GM23338 (cell line): ENCODE measurements around the gene PLXND1. TPM values are rescaled to one million over a fixed set of nuclear protein-coding genes. Genes with fewer than 3 reads are reported as not detected.
A peak's percentile ranks its signal among the peaks of the same experiment; 100 is the strongest.

Source experiments
- ATAC-seq: fragments of 200-7000 bp; cut with Tn5 transposase; 3 replicates; pipeline ENCODE4 v1.9.1; 2020
- DNase-seq: peaks from one replicate; pipeline ENCODE4 v3.0.0-alpha.2; 2015; ENCODE audit warnings: low spot score
- H2AFZ ChIP-seq: fragments of 200-600 bp; sonication (generic); 2 replicates; pipeline ENCODE4 v1.8.0; 2016; ENCODE audit warnings: antibody characterized with exemption, mild to moderate bottlenecking, moderate library complexity
- H3F3A ChIP-seq: fragments of 200-600 bp; sonication (generic); replicated peaks from 2 replicates; pipeline ENCODE4 v1.8.0; 2017; ENCODE audit warnings: antibody characterized with exemption, mixed run types, low read depth
- H3K27ac ChIP-seq: fragments of 200-600 bp; sonication (generic); 2 replicates; pipeline ENCODE4 v1.6.1; 2016; ENCODE audit warnings: low read depth
- H3K27me3 ChIP-seq: fragments of 200-600 bp; sonication (generic); 2 replicates; pipeline ENCODE4 v1.8.0; 2016; ENCODE audit warnings: mild to moderate bottlenecking, mixed run types, moderate library complexity; ENCODE audit not compliant: insufficient read depth
- H3K36me3 ChIP-seq: fragments of 200-600 bp; sonication (generic); 2 replicates; pipeline ENCODE4 v1.8.0; 2016; ENCODE audit warnings: mild to moderate bottlenecking; ENCODE audit not compliant: insufficient read depth
- H3K4me1 ChIP-seq: fragments of 200-600 bp; sonication (generic); 2 replicates; pipeline ENCODE4 v1.8.0; 2016; ENCODE audit warnings: mild to moderate bottlenecking, moderate library complexity; ENCODE audit not compliant: insufficient read depth
- H3K4me2 ChIP-seq: fragments of 200-600 bp; sonication (generic); 2 replicates; pipeline ENCODE4 v1.7.1; 2017; ENCODE audit warnings: mixed run types
- H3K4me3 ChIP-seq: fragments of 200-600 bp; sonication (generic); 2 replicates; pipeline ENCODE4 v1.6.1; 2016; ENCODE audit warnings: mixed run types
- H3K79me2 ChIP-seq: fragments of 200-600 bp; sonication (generic); replicated peaks from 2 replicates; pipeline ENCODE4 v1.8.0; 2017; ENCODE audit warnings: mild to moderate bottlenecking; ENCODE audit not compliant: insufficient read depth
- H3K9me2 ChIP-seq: fragments of 200-600 bp; sonication (generic); 2 replicates; pipeline ENCODE4 v1.8.0; 2017; ENCODE audit not compliant: insufficient read depth
- H4K20me1 ChIP-seq: fragments of 200-600 bp; sonication (generic); replicated peaks from 2 replicates; pipeline ENCODE4 v1.8.0; 2017; ENCODE audit warnings: mild to moderate bottlenecking; ENCODE audit not compliant: insufficient read depth
- H3K27ac Mint-ChIP-seq: 2 replicates; pipeline ENCODE4 v1.8.0; 2020; ENCODE audit warnings: inconsistent platforms, mild to moderate bottlenecking, moderate library complexity, mixed read lengths
- H3K27me3 Mint-ChIP-seq: 3 replicates; pipeline ENCODE4 v1.8.0; 2022; ENCODE audit warnings: low read depth, mild to moderate bottlenecking, moderate library complexity, mixed read lengths, inconsistent platforms; ENCODE audit not compliant: insufficient read depth, poor library complexity
- H3K36me3 Mint-ChIP-seq: 3 replicates; pipeline ENCODE4 v1.8.0; 2021; ENCODE audit warnings: low read depth, mild to moderate bottlenecking, inconsistent platforms, moderate library complexity, mixed read lengths
- H3K4me1 Mint-ChIP-seq: 3 replicates; pipeline ENCODE4 v1.8.0; 2020; ENCODE audit warnings: mild to moderate bottlenecking, inconsistent platforms, mixed read lengths
- H3K4me3 Mint-ChIP-seq: 3 replicates; pipeline ENCODE4 v1.8.0; 2021; ENCODE audit warnings: moderate library complexity, mild to moderate bottlenecking, inconsistent platforms, mixed read lengths
- H3K9me3 Mint-ChIP-seq: 3 replicates; pipeline ENCODE4 v1.8.0; 2020; ENCODE audit warnings: moderate library complexity, mild to moderate bottlenecking, inconsistent platforms, mixed read lengths
- CREB1 ChIP-seq: fragments of 250-450 bp; sonication (Bioruptor Pico); IDR thresholded peaks from 2 replicates; pipeline ENCODE4 v1.5.0; 2020; ENCODE audit warnings: low read depth, mild to moderate bottlenecking, moderate library complexity
- EZH2 ChIP-seq: fragments of 200-600 bp; sonication (generic); IDR thresholded peaks from one replicate; pipeline ENCODE4 v1.8.0; 2017; ENCODE audit warnings: antibody characterized with exemption, mild to moderate bottlenecking, low read depth; ENCODE audit not compliant: unreplicated experiment
- POLR2AphosphoS5 ChIP-seq: IDR thresholded peaks from 2 replicates; pipeline ENCODE4 v1.6.1; 2016; ENCODE audit warnings: antibody characterized with exemption, low read depth
- REST ChIP-seq: IDR thresholded peaks from one replicate; pipeline ENCODE4 v1.6.1; 2018; ENCODE audit warnings: antibody characterized with exemption; ENCODE audit not compliant: unreplicated experiment
- STAT1 ChIP-seq: IDR thresholded peaks from one replicate; pipeline ENCODE4 v1.6.1; 2016; ENCODE audit warnings: antibody characterized with exemption; ENCODE audit not compliant: unreplicated experiment
- polyA plus RNA-seq: library from polyadenylated mRNA; unstranded; fragments of >200 nt; fragmentation: Nextera tagmentation; extraction: Ambion mirVana; gene quantifications from 2 replicates; pipeline ENCODE4 v1.2.1, GENCODE V29; 2016
- total RNA-seq: library from RNA; depleted of rRNA; stranded (reverse); fragments of >200 nt; shearing (Covaris generic); gene quantifications from 2 replicates; pipeline ENCODE4 v1.2.3, GENCODE V29; 2014

PLXND1 gene
- total and polyA plus RNA-seq, 2 experiments from 2014 or later, result 13.3 to 60.4 TPM

GRCh38 chr3:129549006-129549800, 57.3 kb downstream of the PLXND1 start:
- no peak overlapping the region for H3K27ac ChIP-seq
- no peak overlapping the region for H3K4me2 ChIP-seq

GRCh38 chr3:129548104-129548965, 58.1 kb downstream of the PLXND1 start:
- ATAC-seq, result no peak

More at GRCh38 chr3:129549006-129549800, 57.3 kb downstream of the PLXND1 start:
- H3K79me2 ChIP-seq, result no peaks in the 10 kb centered on the region
- no peak overlapping the region for H2AFZ ChIP-seq
- H3K4me1 Mint-ChIP-seq, result peaks cover 13% of the 10 kb centered on the region
- no peaks in the 10 kb centered on the region for H3K36me3 ChIP-seq
- H3K4me3 Mint-ChIP-seq, result no peak overlapping the region
- H3K4me3 ChIP-seq, result no peak overlapping the region
- no peaks in the 10 kb centered on the region for H3K9me2 ChIP-seq
- no peak for TF ChIP-seq CREB1
- peaks cover 19% of the 10 kb centered on the region for H3K27me3 Mint-ChIP-seq
- ATAC-seq (no peak), DNase-seq (no peak)
- H3K27me3 ChIP-seq, result no peaks in the 10 kb centered on the region
- no peaks in the 10 kb centered on the region for H3K4me1 ChIP-seq
- H3K27ac Mint-ChIP-seq, result peak overlapping the region; percentile 13; the same call in 1 of the 2 replicates
- H3F3A ChIP-seq, result no peaks in the 10 kb centered on the region
- no peaks in the 10 kb centered on the region for H3K36me3 Mint-ChIP-seq
- no peaks in the 10 kb centered on the region for H3K9me3 Mint-ChIP-seq
- no peaks in the 10 kb centered on the region for H4K20me1 ChIP-seq

GRCh38 chr3:129547241-129547640, 59.2 kb downstream of the PLXND1 start:
- H3K36me3 Mint-ChIP-seq, result no peaks in the 10 kb centered on the region
- ATAC-seq, result no peak
- TF ChIP-seq REST (no peak), POLR2AphosphoS5 (no peak)

More at GRCh38 chr3:129548104-129548965, 58.1 kb downstream of the PLXND1 start:
- no peaks in the 10 kb centered on the region for H4K20me1 ChIP-seq
- Mint-ChIP-seq H3K36me3 (no peaks in the 10 kb centered on the region), H3K9me3 (no peaks in the 10 kb centered on the region), H3K4me1 (peaks cover 12% of the 10 kb centered on the region), H3K27ac (no peak overlapping the region), H3K4me3 (no peak overlapping the region), H3K27me3 (peaks cover 15% of the 10 kb centered on the region)
- H3K36me3 ChIP-seq, result no peaks in the 10 kb centered on the region
- no peaks in the 10 kb centered on the region for H3K4me1 ChIP-seq
- no peak for DNase-seq
- TF ChIP-seq STAT1 (no peak), EZH2 (no peak)
- no peak overlapping the region for H3K4me3 ChIP-seq
- no peaks in the 10 kb centered on the region for H3K79me2 ChIP-seq
- no peak overlapping the region for H2AFZ ChIP-seq
- no peaks in the 10 kb centered on the region for H3K9me2 ChIP-seq
- no peaks in the 10 kb centered on the region for H3K27me3 ChIP-seq
- H3K4me2 ChIP-seq, result no peak overlapping the region
- H3F3A ChIP-seq, result no peaks in the 10 kb centered on the region
- H3K27ac ChIP-seq, result no peak overlapping the region

More at GRCh38 chr3:129547241-129547640, 59.2 kb downstream of the PLXND1 start:
- H3K79me2 ChIP-seq, result no peaks in the 10 kb centered on the region
- H3K4me2 ChIP-seq, result no peak overlapping the region
- H3K36me3 ChIP-seq, result no peaks in the 10 kb centered on the region
- H3F3A ChIP-seq, result no peaks in the 10 kb centered on the region
- Mint-ChIP-seq H3K4me1 (peaks cover 8% of the 10 kb centered on the region), H3K27me3 (peaks cover 8% of the 10 kb centered on the region), H3K9me3 (no peaks in the 10 kb centered on the region), H3K4me3 (no peak overlapping the region), H3K27ac (no peak overlapping the region)
- H3K27me3 ChIP-seq, result no peaks in the 10 kb centered on the region
- no peak overlapping the region for H2AFZ ChIP-seq
- H4K20me1 ChIP-seq, result no peaks in the 10 kb centered on the region
- no peak for DNase-seq
- H3K27ac ChIP-seq, result no peak overlapping the region
- H3K9me2 ChIP-seq, result no peaks in the 10 kb centered on the region
- H3K4me1 ChIP-seq, result no peaks in the 10 kb centered on the region
- H3K4me3 ChIP-seq, result no peak overlapping the region
